ENCODE data around the gene FBXO41.

The FBXO41 gene

DNA sequence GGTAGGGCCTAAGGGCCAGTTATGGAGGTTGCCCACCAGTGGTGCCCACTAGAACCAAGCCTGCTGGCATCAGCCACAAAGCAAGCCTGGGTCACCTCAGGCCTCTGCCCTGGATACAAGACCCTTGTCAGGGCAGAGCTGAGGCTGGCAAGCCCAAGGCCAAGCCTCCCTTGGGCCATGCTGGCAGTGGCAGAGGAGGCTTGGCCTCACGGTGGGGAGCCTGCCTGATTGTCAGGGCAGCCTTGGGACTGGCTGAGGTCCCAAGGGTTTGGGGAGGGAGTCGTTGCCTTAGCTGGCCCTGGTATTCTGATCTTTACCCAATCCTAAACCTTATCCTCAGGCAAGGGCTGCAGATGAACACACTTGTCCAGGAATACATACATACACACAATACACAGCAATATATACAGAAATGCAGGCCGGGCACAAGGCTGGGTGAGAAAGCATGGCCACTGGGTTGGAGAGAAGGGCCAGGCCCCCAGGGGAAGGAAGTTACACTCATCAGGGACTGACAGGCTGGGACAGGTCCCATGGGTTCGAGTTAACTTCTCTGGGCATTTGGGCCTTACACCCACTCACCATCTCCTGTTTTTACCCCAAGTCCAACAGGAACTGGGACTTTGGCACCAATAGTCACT is 29.2 kb downstream of the FBXO41 start:
- TF ChIP-seq GLIS3 (CRISPR knock-in tag; IDR thresholded peaks at IDR 0.05) (no peak), ESRRG (CRISPR knock-in tag; IDR thresholded peaks at IDR 0.05) (no peak), ZNF8 (CRISPR knock-in tag; IDR thresholded peaks at IDR 0.05) (no peak), BACH2 (CRISPR knock-in tag; IDR thresholded peaks at IDR 0.05; ENCODE audit: borderline replicate concordance) (no peak), ISL1 (CRISPR knock-in tag; IDR thresholded peaks at IDR 0.05) (no peak), ZNF70 (CRISPR knock-in tag; IDR thresholded peaks at IDR 0.05) (no peak), PATZ1 (CRISPR knock-in tag; IDR thresholded peaks at IDR 0.05; ENCODE audit: borderline replicate concordance) (no peak), RARB (CRISPR knock-in tag; IDR thresholded peaks at IDR 0.05) (no peak)
- TF ChIP-seq, protein P1, sequence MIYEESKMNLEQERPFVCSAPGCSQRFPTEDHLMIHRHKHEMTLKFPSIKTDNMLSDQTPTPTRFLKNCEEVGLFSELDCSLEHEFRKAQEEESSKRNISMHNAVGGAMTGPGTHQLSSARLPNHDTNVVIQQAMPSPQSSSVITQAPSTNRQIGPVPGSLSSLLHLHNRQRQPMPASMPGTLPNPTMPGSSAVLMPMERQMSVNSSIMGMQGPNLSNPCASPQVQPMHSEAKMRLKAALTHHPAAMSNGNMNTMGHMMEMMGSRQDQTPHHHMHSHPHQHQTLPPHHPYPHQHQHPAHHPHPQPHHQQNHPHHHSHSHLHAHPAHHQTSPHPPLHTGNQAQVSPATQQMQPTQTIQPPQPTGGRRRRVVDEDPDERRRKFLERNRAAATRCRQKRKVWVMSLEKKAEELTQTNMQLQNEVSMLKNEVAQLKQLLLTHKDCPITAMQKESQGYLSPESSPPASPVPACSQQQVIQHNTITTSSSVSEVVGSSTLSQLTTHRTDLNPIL (CRISPR knock-in tag; IDR thresholded peaks at IDR 0.05; ENCODE audit: low read depth) = no peak
- TF ChIP-seq, protein P2, sequence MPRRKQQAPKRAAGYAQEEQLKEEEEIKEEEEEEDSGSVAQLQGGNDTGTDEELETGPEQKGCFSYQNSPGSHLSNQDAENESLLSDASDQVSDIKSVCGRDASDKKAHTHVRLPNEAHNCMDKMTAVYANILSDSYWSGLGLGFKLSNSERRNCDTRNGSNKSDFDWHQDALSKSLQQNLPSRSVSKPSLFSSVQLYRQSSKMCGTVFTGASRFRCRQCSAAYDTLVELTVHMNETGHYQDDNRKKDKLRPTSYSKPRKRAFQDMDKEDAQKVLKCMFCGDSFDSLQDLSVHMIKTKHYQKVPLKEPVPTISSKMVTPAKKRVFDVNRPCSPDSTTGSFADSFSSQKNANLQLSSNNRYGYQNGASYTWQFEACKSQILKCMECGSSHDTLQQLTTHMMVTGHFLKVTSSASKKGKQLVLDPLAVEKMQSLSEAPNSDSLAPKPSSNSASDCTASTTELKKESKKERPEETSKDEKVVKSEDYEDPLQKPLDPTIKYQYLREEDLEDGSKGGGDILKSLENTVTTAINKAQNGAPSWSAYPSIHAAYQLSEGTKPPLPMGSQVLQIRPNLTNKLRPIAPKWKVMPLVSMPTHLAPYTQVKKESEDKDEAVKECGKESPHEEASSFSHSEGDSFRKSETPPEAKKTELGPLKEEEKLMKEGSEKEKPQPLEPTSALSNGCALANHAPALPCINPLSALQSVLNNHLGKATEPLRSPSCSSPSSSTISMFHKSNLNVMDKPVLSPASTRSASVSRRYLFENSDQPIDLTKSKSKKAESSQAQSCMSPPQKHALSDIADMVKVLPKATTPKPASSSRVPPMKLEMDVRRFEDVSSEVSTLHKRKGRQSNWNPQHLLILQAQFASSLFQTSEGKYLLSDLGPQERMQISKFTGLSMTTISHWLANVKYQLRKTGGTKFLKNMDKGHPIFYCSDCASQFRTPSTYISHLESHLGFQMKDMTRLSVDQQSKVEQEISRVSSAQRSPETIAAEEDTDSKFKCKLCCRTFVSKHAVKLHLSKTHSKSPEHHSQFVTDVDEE (CRISPR knock-in tag; IDR thresholded peaks at IDR 0.05) = no peak
- ATAC-seq = peak; percentile 13

DNA sequence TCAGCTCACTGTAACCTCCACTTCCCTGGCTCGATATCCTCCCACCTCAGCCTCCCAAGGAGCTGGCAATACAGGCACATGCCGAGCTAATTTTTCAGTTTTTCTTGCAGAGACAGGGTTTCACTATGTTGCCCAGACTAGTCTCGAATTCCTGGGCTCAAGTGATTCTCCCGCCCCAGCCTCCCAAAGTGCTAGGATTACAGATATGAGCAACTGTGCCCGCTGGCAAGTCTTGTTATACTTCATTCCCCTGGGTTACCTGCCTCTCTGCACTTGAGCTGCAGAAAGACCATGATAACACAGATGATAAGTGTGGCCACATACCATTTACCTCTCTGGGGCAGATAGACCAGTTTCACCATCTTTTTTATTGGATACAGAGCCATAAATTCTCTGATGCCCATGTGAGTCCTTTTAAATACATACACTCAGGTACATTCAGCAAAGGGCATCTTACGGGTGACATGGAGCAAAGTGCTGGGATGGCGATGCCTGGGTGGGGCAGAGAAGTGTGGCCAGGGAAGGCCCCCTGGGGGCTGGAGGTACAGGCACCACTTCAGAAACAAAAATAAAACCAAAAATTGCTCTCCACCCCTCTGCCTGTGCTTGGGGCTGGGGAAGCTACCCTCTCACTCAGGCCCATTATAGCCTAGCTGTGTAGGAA is 29.8 kb downstream of the FBXO41 start:
- no peak for ATAC-seq

DNA sequence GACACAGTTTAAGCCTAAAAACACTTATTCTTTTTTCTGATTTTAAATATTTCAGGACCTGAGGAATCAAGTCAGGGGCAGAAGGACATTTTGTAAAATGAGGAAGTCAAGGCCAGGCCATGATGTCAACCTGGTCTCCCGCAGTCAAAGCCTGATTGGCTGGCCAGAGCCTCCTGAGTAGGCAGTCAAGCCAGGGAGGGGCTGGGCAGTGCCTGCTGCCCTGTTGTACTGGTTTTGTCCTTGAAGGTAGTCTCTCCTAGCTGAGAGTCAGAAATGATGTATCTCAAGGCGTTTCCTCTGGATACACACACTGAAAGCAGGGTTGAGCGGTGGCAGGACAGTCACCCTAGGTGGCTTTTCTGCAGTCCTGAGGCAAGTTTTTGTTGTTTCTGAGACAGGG is 30.4 kb downstream of the FBXO41 start:
- TF ChIP-seq TOX (CRISPR knock-in tag; IDR thresholded peaks at IDR 0.05; ENCODE audit: borderline replicate concordance) = no peak
- TF ChIP-seq, protein P2 (CRISPR knock-in tag; IDR thresholded peaks at IDR 0.05) = no peak
- no peak for ATAC-seq

More for the DNA sequence above, 29.8 kb downstream of the FBXO41 start:
- TF ChIP-seq SNAI2 (CRISPR knock-in tag; IDR thresholded peaks at IDR 0.05) (no peak), ZC3H10 (CRISPR knock-in tag; IDR thresholded peaks at IDR 0.05) (no peak), ARNTL (CRISPR knock-in tag; IDR thresholded peaks at IDR 0.05; ENCODE audit: borderline replicate concordance, low read depth) (no peak), ZNF8 (CRISPR knock-in tag; IDR thresholded peaks at IDR 0.05) (no peak), PPARA (CRISPR knock-in tag; IDR thresholded peaks at IDR 0.05; ENCODE audit: borderline replicate concordance) (no peak), ZFP3 (CRISPR knock-in tag; IDR thresholded peaks at IDR 0.05) (no peak)
- TF ChIP-seq, protein P2 (CRISPR knock-in tag; IDR thresholded peaks at IDR 0.05) = no peak
